Left colon (tissue), 2 donors: ENCODE results near the gene YIF1A. TPM values are rescaled to one million over a fixed set of nuclear protein-coding genes. Genes with fewer than 3 reads are reported as not detected.
A peak's percentile ranks its signal among the peaks of the same experiment; 100 is the strongest.
"Not testable (repeated sequence)": the region's sequence is repeated elsewhere in the genome, so short reads cannot be mapped to it uniquely, and the experiment has no call there.

Source experiments
- ATAC-seq: fragments of 200-7000 bp; cut with Tn5 transposase; one replicate; pipeline ENCODE4 v1.9.1; 2020; ENCODE audit warnings: mild to moderate bottlenecking, moderate library complexity
- DNase-seq, 2 donors: peaks; one replicate each; pipeline ENCODE4 v3.0.0-alpha.2; 2020
- intact Hi-C, 2 donors: fragments of 100-400 bp; cut with DNase I in 1 of 2; cut with micrococcal nuclease in 1 of 2; formaldehyde crosslinking; loops; one replicate each; pipeline versions ENCODE4 v1.11.2 to v1.14.0; 2022; cut with DNase I, micrococcal nuclease
- total RNA-seq, 2 donors: library from RNA; stranded (reverse); fragmentation: NEBNext Ultra II Directional; extraction: Animal tissue kit (Norgen Biotek cat#: 25700); gene quantifications; one replicate each; pipeline ENCODE4 v1.2.1, GENCODE V29; 2021
- donor health status: DM: no; HTN: no; CAD: no.
- donor health status: DM: yes; HTN: yes; CAD: no.

Gene YIF1A
- total RNA-seq, 2 donors from 2014 or later = 87.8 to 101 TPM

DNA sequence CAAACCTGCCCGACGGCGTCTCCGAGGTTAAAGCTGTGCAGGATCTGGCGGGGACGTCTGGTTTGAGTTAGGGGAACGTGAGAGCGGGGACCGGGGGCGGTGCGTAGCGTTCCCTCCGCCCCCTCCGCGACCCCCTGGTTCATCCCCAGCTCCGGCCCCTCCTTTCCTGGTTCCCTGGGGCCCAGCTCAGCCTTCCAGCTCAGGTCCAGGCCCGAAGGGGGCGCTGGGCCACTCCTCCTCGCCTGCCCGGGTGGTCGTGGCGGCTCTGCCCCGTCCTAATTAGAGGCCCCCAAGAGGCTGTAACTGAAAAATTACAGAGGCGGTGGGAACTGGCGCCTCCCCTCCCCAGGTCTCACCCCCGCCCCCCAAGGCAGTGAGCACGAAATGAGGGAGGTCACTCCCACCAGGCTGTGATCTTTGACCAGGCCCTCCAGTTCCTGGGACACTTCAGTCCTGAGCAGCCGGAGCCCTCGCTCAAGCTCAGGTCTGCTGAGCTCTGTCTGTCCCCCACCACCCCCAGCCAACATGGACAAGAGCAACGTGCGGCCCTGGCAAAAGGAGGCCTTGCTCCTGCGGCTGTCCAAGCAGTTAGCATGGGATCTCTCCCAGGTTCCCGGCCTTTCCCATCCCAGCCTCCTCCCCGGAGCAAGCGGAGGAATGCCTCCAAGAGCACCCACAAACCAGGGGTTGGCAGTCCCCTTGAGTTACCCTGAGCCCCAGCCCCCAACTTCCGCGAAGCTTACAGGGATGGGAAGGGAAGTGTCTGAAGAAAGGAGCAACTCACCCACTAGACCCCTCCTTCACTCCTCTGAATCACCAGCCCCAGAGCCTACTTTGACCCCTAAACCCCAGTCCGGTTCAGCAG, 24.6 kb upstream of the YIF1A start:
- ATAC-seq (no peak), DNase-seq (peak in 1 of 2 donors; percentile 54)
- intact Hi-C loops = no loop called here

DNA sequence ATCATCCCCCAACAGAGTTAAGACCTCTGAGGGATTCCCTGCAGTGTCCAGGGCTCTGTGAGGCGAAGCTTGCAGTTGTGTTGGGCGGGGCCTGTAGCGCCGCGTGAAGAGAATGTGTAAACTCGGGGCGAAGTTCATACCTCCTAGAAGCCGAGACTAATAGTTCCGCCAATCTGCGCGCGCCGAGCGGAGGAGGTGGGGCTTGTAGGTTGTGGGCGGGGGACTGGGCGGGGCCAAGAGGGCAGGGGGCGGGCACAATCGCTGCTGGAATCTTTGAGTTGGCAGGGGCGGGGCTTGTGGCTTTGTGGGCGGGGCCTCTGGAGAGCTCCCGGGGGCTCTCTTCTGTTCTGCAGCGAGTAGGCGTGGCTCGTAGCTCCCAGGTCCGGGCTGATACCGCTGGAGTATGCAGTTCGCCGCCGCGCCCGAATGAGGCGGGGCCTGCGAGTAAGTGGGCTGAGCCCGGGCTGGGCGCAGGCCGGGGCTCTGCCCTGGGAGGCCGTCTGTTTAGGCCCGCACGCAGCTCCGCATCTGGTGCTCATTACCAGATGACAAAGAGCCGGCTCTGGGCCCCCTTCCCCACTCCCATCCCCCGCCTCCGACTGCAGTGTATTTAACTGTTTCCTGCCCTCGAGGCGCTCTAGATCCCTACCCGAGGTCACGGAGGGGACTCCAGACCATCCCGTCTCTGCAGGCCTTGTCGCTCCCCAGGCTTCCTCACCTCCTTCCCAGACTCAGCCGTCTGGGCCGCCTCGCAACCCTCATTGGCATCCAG, 23.8 kb upstream of the YIF1A start:
- intact Hi-C loops = no loop called here
- peak; percentile 81 for ATAC-seq
- peak; percentile 99 to 100 for DNase-seq

DNA sequence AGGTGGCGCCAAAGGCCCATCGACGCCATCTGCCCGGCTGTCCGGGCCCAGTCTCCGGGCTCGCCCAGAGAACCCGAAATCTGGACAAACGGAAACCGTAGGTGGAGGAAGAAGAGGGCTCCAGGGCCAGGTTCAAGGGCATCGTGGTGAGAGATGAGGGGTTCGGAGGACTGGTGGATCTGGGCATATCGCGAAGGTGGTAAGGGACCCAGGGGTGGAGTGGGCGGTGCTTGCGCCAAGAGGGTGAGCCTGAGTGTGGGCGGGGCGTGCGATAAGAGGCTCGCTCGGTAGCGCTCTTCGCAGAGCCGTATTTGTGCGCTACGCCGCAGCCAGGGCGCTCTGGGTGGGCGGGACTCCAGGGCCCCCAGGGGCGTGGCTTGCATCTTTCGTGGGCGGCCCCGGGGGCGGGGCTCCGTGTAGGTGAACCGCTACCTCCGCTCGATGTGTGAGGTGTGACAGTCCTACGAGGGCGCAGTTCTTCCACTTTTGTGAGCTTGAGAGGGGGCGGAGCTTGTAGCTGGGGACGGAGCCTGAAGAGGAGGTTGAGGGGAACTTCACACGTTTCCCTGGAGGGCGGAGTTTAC, 23.1 kb upstream of the YIF1A start:
- DNase-seq = peak; percentile 92 to 96
- ATAC-seq = peak; percentile 78
- intact Hi-C loops = no loop called here

DNA sequence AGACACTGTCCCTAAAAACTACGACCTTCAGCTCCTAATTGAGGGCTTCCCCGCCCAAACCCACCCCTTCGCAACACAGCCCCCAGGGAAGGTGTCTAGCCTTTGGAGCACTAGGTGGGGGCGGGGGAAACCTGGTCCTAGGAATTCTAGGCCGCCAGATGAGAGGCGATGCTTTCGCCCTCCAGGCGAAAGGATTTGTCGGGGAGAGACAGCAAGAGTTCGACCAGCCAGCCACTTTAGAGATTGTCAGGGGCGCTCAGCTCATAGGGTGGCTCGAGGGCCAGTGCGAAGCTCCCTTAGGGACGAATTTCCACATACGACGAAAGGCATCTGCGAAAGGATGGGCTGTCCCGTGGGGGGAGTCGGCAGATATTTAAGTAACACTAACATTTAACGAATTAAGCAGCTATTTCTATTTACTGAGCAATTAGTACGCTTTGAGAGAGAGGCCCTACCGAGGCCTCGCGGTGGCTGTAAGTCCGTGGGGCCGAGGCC, 22.6 kb upstream of the YIF1A start:
- DNase-seq (no peak), ATAC-seq (no peak)
- intact Hi-C loops = no loop called here

DNA sequence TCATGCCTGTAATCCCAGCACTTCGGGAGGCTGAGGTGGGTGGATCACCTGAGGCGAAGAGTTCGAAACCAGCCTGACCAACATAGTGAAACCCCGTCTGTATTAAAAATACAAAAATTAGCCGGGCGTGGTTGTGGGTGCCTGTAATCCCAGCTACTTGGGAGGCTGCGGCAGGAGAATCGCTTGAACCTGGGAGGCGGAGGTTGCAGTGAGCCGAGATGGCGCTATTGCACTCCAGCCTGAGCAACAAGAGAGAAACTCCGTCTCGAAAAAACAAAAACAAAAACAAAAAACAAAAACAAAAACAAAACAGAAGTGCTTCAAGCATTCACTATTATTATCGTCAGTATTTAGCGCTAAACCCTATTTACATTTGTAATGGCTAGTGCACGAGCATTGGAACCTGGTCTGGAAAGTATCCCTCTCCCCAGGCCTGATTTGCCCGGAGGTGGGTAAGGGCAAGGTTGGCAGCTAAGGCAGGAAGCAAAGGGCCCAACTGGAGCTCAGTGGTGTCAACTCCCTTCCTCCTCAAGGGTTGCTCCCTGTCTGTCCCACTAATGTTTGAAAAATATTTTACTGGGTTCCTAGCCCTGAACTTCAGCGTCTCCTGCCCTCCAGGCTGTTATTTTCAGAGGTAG, 22.0 kb upstream of the YIF1A start:
- ATAC-seq, intact Hi-C loops, DNase-seq: not testable (repeated sequence)

DNA sequence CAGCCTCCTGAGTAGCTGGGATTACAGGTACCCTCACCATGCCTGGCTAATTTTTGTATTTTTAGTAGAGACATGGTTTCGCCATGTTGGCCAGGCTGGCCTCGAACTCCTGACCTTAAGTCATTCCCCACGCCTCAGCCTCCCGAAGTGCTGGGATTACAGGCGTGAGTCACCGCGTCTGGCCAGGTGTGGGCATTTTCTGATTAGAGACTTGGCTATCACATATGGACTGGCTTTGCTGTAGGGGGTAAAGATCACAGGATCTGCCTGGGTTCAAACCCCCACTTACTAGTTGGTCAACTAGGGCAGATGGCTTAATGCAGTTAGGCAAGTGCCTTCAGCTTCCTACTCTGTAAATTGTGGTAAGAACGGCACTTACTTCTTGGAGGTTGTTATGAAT, 21.4 kb upstream of the YIF1A start:
- intact Hi-C loops = no loop called here

DNA sequence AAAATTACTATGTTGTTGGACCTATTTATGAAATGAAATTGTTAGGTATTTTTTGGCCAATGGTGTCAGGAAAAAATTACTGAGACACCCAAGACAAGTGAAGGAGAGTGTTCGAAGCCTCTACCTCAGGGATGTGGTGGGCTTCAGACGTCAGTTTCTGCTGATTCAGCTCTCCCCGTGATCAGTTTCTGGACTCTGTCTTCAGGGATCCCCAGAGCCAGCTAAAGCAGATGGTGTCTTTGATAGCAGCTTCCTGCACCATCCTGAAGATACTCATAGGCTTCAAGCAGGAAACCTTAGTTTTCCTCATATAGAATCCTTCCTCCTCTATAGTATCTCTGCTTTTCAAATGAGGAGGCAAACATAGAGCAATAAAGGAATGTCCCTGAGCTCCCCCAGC, 20.5 kb upstream of the YIF1A start:
- intact Hi-C loops = no loop called here
- ATAC-seq (no peak), DNase-seq (no peak)

More for the DNA sequence above, 21.4 kb upstream of the YIF1A start:
- ATAC-seq (no peak), DNase-seq (no peak)

DNA sequence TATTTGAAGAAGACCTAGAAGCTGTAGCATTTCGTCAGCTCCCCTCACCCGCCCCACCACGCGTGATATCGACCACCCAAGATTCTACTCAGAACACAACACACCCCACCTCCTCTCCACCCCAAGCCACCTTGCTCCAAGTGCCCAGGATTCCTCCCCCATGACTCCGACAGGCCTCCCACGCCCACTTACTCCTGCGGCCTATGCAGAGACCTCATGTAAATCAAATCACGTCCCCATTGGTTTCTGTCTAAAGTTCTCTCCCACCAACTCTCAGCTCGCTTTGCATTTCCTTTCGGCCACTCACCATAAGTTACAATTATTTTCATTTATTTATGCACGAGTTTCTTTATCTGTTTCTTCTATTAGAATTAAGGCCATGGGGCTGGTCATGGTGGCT, 13.7 kb upstream of the YIF1A start:
- no peak for DNase-seq
- intact Hi-C loops = no loop called here
- ATAC-seq = no peak

DNA sequence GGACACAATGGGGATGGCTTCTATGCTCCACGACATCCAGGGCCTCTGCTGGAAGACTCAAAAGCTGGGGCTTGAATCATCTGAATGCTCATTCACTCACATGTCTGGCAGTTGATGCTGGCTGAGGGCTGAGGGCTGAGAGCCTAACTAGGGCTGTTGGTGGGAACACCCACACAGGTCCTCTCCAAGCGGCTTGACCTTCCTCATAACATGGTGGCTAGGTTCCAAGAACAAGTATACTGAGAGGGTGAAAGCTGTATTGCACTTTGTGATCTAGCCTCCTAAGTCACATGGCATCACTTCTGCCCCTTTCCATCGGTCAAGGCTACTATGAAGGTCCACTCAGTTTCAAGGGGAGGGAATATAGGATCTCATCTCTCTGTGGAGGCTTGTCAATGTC, 10.2 kb upstream of the YIF1A start:
- intact Hi-C loops = no loop called here
- no peak for ATAC-seq
- DNase-seq = no peak

DNA sequence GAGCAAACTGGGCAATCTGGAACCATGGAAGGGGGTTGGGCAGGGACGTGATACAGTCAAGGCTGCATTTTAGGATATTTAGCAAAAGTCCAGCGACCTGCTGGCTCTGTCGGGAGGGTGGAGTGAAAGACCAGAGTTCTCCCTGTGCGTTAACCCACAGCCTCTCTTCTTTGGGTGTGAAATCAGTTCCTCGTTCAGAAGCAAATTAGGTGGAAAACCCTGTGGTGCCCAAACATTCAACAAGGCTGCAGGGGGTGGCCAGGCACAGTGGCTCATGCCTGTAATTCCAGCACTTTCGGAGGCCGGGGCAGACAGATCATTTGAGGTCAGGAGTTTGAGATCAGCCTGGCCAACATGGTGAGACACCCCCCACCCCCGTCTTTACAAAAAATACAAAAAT, 8.7 kb upstream of the YIF1A start:
- no peak for ATAC-seq
- DNase-seq = no peak
- intact Hi-C loops = no loop called here

DNA sequence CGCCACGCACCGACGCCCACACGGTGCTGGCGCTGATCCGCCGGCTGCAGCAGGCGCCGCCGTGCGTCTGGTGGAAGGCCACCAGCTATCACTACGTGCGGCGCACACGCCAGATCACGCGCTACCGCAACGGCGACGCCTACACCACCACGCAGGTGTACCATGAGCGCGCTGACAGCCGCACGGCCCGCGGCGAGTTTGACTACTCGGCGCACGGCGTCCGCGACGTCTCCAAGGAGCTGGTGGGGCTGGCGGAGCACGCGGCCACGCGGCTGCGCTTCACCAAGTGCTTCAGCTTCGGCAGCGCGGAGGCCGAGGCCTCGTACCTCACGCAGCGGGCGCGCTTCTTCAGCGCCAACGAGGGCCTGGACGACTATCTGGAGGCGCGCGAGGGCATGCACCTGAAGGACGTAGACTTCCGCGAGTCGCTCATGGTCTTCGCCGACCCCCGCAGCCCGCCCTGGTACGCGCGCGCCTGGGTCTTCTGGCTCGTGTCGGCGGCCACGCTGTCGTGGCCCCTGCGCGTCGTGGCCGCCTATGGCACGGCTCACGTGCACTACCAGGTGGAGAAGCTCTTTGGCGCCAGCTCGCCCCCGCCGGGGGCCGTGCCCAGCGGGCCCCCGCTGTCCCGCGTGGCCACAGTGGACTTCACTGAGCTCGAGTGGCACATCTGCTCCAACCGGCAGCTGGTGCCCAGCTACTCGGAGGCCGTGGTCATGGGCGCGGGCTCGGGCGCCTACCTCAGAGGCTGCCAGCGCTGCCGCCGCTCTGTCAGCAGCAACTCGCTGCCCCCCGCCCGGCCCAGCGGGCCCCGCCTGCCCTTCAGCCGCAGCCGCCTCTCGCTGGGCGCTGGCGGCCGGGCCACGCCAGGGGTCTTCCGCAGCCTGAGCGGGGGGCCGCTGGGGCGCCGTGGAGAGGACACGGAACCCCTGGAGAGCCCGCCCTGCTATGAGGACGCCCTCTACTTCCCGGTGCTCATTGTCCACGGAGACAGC, 6.0 kb upstream of the YIF1A start:
- intact Hi-C loops = no loop called here
- no peak for DNase-seq

DNA sequence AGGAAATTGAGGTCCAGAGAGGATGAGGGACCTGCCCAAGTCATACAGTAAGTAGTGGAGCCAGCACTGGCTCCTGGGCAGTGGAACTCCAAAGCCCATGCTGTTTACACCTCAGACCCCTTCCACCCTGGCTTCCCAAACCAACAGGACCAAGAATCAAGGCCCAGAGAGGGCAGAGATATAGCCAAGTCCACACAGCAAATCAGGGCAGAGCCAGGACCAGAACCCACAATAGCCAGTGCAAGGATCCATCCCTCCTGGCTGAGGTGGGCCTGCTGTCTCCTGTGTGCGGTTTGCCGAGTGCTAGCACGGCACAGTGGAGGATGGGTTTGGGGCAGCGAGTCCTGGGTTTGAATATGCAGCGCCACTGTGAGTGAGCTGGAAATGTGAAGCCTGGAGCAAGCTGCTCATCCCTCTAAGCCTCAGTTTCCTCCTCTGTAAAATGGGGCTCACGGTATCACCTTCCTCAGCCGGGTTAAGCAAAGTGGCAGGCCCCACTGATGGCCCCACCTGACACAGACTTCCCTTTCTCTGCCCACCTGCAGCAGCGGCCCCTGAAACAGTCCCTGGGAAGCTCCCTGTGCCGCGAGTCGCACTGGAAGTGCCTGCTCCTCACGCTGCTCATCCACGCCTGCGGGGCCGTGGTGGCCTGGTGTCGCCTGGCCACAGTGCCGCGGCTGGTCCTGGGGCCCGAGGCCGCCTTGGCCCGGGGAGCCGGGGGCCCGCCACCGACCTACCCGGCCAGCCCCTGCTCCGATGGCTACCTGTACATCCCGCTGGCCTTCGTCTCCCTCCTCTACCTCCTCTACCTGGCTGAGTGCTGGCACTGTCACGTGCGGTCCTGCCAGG, 5.1 kb upstream of the YIF1A start:
- no peak for ATAC-seq
- intact Hi-C loops = no loop called here

More for the DNA sequence above, 6.0 kb upstream of the YIF1A start:
- ATAC-seq = no peak

DNA sequence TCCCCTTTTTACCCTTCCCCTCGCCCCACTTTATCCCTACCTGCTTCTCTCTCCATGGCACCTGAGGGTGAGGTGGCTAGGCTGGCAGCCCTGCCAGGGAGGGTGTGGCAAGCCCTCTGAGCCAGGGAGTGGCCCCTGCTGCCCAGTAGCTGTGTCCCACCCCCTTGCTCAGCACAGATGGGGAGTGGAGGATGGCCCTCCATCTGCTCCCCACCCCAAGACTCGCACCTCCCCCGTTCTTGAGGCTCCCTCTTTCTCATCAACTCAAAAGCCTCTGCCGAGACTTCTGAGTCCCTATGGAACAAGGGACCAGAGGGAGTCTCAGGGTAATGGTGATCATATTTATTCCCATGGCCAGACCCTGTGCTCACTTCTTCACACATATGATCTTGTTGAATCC, 4.4 kb upstream of the YIF1A start:
- intact Hi-C loops = no loop called here
- no peak for DNase-seq
- ATAC-seq = no peak

More for the DNA sequence above, 5.1 kb upstream of the YIF1A start:
- no peak for DNase-seq

DNA sequence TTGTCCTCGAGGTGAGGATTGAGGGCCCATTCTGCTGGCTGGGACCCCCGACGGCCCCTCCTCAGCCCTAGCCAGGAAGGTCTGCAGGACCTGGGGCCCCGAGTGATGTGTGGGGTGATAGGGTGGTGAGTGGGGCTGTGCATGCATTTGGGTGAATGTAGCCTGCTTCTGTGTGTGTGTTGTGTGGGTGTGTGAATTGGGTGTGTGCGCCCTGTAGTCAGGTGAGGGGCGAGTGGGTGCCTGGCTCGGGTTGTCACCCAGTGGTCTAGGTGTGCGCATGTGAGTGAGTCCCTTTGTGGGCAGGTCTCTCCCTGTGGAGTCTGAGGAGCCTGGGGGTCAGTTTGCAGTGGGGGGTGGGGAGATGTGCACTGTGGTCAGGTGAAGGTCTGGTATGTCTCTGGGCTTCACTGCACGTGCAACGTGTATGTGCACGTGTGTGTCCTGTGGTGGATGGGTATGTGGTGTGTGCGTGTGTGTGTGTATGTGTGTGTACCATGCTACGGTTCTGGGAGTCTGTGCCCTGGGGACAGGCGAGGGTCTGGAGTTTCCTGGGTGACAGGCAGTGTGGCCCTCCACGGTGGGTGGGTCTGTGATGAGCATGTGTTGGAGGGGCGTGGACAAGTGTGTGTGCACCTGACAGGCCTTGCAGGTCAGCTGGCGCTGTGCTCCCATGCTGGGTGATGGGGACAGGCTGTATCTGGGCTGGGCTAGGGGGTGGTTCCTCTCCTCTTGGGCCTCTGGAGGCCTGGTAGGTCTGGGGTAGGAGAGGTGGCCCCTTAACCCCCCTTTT, 3.8 kb upstream of the YIF1A start:
- intact Hi-C loops = no loop called here
- no peak for DNase-seq

DNA sequence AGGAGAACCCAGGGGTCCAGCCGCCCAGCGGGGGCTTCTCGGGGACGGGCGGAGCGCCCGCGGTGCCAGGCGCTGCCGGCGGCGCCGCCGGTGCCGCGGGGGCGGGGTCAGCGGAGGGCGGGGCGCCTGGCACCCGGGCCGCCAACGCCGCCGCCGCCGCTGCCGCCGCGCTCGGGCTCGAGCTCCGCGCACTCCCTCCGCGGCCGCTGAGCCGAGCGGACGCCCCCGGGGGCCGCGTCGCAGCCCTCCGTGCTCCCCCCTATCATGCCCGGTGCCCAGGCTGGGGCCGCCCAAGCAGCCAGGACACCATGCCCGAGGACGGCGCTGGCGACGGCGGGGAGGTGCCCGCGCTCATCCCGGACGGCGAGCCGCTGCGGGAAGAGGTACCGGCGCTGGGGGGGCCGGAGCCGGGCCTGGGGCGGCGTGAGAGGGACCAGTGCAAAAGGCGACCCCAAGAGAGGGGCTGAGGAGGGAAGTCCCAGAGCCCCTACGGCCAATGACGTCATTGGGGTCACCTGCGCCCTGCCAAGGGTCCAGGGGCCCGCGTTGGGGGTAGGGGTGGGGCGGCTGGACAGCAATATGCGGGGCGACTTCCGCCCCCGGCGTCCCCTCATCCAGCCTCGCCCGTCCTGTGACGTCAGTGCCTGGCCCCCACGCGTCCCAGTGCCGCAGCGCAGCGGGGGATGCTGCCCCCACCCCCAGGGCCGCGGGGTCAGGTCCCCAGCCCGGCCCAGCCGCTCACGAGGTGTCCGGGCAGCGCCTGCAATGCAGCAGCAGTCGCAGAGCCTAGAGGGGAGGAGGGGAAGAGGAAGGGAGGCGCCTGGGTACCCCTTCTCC, 3.0 kb upstream of the YIF1A start, which contains the start of gene TMEM151A:
Gene TMEM151A, plus strand, starts transcription at position 189 of the 837 bp plus-strand sequence. Its CDS starts 120 bp downstream, at position 309.
- no peak for ATAC-seq
- intact Hi-C loops = no loop called here
- DNase-seq = peak in 1 of 2 donors; percentile 49

More for the DNA sequence above, 3.8 kb upstream of the YIF1A start:
- ATAC-seq = no peak
